KOPT-K1 (cell line): ENCODE data around the gene MUC6.

Source experiments
- H3K27ac ChIP-seq: fragments of 200-600 bp; sonication (generic); 2 replicates; pipeline ENCODE4 v1.5.1; 2016; ENCODE audit warnings: antibody characterized with exemption, mild to moderate bottlenecking, low read depth, low read length; ENCODE audit not compliant: poor library complexity, severe bottlenecking
- H3K36me3 ChIP-seq: fragments of 200-600 bp; sonication (generic); 2 replicates; pipeline ENCODE4 v1.5.1; 2017; ENCODE audit warnings: antibody characterized with exemption, mild to moderate bottlenecking, low read length, moderate library complexity; ENCODE audit not compliant: insufficient read depth
- H3K9me3 ChIP-seq: fragments of 200-600 bp; sonication (generic); 2 replicates; pipeline ENCODE4 v1.5.1; 2017; ENCODE audit warnings: antibody characterized with exemption, low read length, mild to moderate bottlenecking; ENCODE audit not compliant: insufficient read depth, poor library complexity, severe bottlenecking

Gene MUC6

DNA sequence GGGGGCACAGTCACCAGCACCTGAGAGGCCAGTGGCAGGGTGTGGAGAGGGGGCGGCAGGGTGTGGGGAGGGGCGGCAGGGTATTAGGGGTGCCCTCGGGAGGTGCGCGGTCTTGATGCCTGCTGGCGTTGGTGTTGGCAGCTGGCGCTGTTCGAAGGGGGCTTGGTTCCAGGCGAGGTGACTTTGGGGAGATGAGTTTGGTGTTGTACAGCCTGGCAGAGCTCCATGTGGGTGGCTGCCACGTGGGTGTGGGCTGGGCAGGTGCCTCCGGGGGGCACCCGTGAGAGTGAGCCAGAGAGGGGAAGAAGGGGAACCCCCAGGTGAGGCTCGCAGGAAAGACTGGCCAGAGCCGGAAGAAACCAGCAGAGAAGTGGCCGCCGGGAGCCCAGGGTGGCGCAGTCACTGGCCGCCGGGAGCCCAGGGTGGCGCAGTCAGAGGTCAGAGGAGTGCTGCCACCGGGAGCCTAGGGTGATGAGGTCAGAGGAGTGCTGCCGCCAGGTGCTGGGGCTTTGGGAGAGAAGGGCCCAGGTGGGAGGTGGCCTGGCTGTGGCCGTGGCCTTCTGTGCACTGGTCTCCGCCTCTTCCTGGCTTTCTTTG, 44.7 kb downstream of the MUC6 start:
- H3K9me3 ChIP-seq, result no peaks in the 10 kb centered on the region
- peaks cover 64% of the 10 kb centered on the region for H3K36me3 ChIP-seq
- H3K27ac ChIP-seq, result no peak overlapping the region

DNA sequence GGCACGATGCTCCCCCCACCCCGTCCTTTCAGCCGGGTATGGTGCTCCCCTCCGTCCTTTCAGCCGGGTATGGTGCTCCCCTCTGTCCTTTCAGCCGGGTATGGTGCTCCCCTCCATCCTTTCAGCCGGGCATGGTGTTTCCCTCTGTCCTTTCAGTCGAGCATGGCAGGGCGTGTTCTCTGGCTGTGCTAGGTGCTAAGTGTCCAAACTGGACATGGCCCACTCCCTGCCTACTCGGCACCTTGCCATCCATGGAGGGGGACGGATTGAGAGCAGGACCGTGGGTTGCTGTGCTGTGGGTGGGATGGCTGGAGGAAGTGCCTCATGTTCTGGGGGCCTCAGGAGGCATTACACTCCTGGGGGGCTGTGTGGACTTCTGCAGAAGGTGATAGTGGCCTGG, 45.5 kb downstream of the MUC6 start:
- Histone ChIP-seq H3K27ac (no peak overlapping the region), H3K9me3 (no peaks in the 10 kb centered on the region), H3K36me3 (peaks cover 64% of the 10 kb centered on the region)

DNA sequence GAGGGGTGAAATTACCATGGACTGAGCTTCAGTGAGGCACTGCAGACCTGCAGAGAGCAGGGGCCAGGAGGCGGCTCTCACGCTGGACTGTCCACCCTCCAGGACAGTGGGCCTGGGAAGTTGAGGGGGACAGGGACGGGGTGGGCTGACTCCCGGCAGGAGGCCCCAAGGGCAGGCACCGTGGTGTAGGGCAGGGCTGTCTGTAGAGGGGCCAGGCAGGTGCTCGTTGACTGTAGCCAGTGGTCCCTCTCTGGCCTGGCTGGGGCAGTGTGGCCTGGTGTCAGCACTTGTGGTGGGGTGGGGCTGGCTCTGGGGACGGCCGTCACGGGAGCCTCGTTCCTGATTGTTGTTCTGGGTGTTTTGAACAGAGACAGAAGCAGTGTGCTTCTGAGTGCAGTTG, 46.4 kb downstream of the MUC6 start:
- no peak overlapping the region for H3K27ac ChIP-seq
- H3K36me3 ChIP-seq, result peaks cover 67% of the 10 kb centered on the region

DNA sequence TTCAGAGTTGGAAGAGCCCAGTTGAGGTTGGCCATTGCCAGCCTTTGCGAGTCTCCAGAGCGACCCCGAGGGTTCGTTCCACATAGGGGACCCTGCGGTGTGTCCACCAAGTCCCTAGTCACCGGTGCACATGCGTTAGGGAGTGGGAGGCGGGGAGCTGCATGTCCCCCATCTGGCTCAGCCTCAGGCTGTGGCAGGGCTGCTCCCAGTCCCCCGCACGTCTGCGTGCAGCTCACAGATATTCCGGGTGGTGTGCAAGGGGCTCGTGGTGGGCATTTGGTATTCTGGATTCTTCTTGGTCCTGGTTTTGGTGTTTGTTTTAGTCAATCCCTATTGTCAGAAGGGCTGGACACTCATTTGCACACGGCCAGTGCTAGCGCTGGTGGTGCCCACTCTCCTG, 48.8 kb downstream of the MUC6 start:
- Histone ChIP-seq H3K27ac (no peak overlapping the region), H3K9me3 (no peaks in the 10 kb centered on the region), H3K36me3 (peaks cover 72% of the 10 kb centered on the region)

More for the DNA sequence above, 46.4 kb downstream of the MUC6 start:
- no peaks in the 10 kb centered on the region for H3K9me3 ChIP-seq

DNA sequence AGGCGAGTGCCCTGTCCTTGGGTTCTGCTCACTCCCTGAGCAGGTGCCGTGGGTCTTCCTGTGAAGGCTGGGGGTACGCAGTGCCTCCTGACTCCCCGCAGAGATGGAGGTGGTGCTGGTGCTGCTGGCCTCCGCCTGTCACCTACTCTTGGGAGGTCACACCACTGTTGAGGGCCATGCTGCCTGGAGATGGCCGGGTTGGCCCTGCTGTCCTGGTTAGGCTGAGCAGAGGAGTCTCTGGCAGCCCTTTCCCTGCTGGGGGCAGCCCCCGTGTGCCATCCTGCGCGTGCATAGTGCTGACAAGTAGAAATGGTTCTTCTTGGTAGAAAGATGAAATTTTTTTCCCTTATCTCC, 49.6 kb downstream of the MUC6 start:
- H3K36me3 ChIP-seq, result peaks cover 71% of the 10 kb centered on the region
- H3K27ac ChIP-seq, result no peak overlapping the region
- H3K9me3 ChIP-seq, result no peaks in the 10 kb centered on the region

DNA sequence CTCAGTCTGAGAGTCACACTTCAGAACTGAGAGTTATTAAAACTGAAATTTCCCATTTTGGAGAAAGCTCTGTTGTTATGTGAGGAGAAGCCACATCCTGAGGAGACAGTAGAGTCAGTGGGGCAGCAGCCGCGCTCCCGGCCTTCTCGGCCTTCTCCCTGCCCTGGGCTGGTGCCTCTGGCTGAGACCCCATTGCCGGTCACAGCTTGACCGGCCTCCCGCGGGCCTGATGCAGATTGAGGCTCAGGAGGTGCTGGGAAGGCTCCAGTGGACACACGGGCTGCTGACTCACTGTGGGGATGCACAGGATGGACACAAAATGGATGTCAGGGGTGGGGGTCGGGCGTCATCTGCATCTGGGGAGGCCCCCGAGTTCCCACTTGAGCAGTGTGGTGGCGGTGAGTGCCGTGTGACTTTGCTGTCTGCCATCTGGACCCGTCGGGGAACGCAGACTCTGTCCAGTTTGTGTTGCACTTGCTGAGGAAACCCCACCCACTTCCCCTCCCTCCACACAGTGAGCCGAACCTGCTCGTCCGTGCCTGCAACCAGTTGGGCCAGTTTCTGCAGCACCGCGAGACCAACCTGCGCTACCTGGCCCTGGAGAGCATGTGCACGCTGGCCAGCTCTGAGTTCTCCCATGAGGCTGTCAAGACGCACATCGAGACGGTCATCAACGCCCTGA, 50.1 kb downstream of the MUC6 start:
- Histone ChIP-seq H3K36me3 (peaks cover 74% of the 10 kb centered on the region), H3K9me3 (no peaks in the 10 kb centered on the region), H3K27ac (no peak overlapping the region)

DNA sequence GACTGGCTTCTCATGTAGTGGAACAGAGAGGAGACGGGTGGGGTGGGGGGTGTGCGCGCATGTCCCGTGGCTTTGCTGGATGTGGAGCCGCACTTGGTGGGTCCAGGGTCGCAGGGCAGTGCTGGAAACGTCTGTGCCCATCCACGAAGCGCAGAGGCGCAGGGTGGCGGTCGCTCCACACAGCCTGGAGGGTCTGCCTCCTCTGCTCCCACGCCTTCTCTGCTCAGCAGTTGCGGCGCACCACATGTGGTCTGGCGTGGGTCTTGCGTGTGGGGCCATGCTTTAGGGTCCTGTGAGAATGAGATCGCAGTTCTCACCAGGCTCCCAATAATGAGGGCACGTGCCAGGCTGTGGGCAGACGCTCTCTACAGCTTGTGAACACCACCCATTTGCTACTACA, 50.7 kb downstream of the MUC6 start:
- Histone ChIP-seq H3K36me3 (peaks cover 79% of the 10 kb centered on the region), H3K27ac (no peak overlapping the region), H3K9me3 (no peaks in the 10 kb centered on the region)

DNA sequence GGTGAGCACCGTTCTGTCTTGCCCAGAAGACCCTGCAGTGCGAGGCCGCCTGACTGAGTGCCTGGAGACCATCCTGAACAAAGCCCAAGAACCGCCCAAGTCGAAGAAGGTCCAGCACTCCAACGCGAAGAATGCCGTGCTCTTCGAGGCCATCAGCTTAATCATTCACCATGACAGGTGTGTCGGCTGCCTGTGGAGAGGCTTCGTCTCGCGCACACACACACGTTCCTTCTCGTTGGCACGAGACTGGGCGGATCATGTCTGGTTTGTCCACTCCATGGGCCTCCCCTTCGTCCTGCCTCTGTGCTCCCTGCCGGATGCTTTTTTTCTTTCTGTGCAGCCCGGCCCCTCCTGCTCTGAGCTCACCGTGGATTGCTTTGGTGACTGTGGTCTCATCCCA, 51.1 kb downstream of the MUC6 start:
- H3K27ac ChIP-seq, result no peak overlapping the region
- no peaks in the 10 kb centered on the region for H3K9me3 ChIP-seq
- H3K36me3 ChIP-seq, result peaks cover 82% of the 10 kb centered on the region

DNA sequence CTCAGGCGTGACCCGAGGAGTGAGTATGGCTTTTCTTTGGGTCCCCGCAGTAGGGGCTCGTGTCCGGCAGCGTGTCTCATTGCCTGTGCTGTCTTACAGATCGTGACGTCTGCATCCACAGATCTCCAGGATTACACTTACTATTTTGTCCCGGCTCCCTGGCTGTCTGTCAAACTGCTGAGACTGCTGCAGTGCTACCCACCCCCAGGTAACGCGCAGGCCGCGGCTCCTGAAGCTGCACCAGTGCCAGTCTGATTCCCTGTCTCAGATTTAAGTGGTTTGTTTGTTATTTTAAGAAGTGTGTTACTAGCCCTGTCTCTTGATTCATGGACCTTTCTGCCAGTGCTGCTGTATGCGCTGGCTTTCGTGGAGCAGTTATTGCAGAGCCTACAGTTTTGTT, 52.0 kb downstream of the MUC6 start:
- no peaks in the 10 kb centered on the region for H3K9me3 ChIP-seq
- peaks cover 75% of the 10 kb centered on the region for H3K36me3 ChIP-seq
- no peak overlapping the region for H3K27ac ChIP-seq

DNA sequence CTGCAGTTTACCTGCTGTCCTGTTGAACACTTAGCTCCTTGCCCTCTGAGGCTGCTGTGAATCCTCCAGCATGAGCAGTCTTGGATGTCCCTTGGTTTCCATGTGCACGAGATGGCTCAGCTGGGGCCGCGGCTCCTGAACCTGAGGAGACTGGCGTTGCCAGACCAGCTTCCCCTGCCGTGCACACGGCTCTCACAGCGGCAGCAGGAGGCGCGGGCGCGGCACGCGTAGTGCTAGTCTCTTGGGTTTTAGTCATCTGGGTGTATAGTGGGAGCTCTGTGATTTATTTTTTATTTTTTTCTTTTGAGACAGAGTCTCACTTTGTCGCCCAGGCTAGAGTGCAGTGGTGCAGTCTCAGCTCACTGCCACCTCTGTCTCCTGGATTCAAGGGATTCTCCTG, 54.8 kb downstream of the MUC6 start:
- Histone ChIP-seq H3K9me3 (no peaks in the 10 kb centered on the region), H3K36me3 (peaks cover 64% of the 10 kb centered on the region), H3K27ac (no peak overlapping the region)

DNA sequence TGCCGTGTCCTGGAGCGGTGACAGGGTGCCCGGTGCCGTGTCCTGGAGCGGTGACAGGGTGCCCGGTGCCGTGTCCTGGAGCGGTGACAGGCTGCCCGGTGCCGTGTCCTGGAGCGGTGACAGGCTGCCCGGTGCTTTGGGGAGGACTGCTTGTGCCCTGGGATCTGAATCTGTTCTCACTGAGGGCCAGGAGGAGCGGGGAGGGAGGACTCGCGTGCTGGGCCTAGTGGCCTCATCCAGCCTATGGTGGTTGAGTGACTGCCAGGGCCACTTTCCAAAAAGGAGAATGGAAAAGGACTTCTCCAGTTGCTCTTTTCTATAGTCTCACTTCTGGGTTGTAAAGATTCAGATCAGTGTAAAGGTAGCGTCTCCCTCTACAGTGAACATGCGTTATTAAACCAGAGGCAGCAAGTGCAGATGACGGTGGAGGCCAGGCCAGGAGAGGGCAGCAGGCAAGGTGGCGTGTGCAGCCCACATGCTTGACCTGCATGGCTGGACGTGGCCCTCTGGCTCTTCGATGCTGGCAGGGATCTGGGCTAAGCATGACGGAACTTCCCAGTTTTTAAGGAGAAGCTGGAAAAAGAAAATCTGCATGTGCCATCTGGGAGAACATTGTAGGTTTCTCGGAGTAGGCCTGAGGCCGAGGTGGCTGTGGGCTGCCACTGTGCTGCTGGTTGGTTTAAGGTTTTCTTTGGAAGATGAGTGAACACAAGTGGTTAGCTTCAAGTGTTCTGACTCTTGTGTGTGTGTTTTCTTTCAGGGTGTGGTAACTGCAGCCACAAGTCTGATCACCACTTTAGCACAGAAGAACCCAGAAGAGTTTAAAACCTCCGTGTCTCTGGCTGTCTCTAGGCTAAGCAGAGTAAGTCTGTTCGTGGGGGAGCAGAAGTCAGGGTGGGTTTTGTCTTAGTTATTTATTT, 55.8 kb downstream of the MUC6 start:
- H3K36me3 ChIP-seq, result peaks cover 54% of the 10 kb centered on the region

DNA sequence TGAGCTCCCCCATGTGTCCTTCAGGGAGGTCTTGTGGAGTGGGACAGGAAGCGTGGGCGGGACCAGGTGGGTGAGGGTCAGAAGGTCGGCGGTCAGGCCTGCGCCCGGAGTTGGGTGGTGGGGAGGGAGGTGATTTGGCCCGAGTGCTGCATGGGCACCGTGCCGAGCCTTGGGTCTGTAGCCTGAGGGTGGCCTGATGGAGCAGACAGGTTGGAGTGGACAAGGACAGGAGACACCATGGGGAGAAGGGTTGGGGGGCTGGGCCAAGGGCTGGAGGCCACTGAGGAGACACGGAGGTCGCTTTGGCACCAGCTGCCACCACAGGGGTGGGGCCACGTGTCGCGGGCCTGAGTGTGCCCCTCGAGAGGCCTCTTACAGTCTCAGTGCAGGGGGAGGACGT, 57.7 kb downstream of the MUC6 start:
- no peak overlapping the region for H3K27ac ChIP-seq
- no peaks in the 10 kb centered on the region for H3K9me3 ChIP-seq
- H3K36me3 ChIP-seq, result peaks cover 34% of the 10 kb centered on the region

More for the DNA sequence above, 55.8 kb downstream of the MUC6 start:
- H3K9me3 ChIP-seq, result no peaks in the 10 kb centered on the region
- no peak overlapping the region for H3K27ac ChIP-seq

DNA sequence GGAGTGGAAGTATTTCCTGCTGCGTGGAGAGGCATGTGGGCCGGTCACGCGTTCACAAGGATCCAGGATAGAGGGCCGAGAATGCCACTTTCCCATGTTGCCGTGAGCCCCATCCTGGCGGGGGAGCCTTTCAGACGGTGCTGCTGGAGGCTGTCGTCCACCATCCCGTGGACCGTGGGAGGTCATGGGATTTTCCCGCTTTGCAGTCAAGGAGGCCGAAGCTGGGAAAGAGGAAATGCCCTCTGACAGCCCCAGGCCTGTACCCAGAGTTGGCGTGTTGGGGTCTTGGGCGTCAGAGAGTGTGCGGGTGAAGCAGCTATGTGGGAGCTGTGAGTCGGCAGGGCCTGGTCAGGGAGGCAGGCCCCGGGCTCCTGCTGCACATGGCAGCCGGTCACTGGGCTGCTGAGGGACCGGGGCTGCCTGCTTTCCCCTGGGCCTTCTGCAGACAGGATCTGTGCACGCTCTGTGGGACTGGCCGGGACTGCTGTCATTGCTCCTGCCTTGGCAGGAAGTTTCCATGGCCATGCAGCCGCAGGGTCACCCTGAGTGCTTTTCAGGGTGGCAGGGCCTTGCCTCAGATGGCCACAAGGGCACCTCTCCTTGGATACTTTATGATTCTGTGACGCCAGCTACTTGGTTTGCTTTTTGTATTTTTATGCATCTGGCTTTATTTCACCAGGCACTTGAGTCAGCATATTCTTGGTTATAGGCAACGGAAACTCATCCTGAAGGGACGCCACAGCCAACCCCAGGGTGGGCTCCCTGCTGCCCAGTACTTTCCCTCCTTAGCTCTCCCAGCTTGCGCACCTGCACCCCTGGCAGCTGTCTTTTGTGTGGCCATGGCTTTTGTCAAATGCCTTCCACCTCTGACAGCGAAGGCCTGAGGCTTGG, 58.4 kb downstream of the MUC6 start:
- Histone ChIP-seq H3K36me3 (peaks cover 35% of the 10 kb centered on the region), H3K27ac (no peak overlapping the region)

DNA sequence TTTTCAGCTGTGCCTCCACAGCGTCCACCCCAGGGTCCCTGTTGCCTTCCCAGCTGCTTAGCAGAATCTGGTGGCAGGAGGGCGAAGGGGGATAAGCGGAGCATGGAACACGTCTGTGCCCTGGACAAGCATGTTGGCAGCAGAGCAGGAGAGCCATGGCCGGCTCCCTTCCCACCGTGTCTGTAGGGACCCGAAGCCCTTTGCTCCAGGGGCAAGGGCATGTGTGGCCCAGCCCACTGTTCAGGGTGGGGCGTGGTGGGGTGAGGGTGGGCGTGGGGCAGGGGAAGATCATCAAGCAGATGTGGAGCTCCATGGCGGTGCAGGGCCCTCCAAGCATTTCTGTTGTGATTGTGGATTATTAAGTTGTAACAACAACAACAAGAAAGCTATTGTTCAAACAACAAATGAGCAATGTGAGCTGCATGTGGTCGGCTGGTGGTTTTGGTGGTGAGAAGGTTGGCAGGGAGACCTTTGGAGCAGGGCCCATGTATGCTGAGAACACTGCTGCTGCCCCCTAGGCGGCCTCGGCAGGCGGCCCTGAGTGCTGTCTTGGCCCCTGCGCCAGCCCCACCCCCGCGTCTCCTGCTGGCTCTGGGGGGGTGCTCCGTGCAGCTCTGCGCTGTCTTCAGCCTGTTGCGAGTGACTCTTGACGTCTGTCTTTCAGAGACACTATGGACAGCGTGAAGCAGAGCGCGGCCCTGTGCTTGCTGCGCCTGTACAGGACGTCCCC, 59.9 kb downstream of the MUC6 start:
- H3K36me3 ChIP-seq, result peaks cover 40% of the 10 kb centered on the region
- H3K27ac ChIP-seq, result no peak overlapping the region
- H3K9me3 ChIP-seq, result no peaks in the 10 kb centered on the region

More for the DNA sequence above, 58.4 kb downstream of the MUC6 start:
- no peaks in the 10 kb centered on the region for H3K9me3 ChIP-seq
